ENCODE data around the gene SUMO4.

SUMO4 gene

DNA sequence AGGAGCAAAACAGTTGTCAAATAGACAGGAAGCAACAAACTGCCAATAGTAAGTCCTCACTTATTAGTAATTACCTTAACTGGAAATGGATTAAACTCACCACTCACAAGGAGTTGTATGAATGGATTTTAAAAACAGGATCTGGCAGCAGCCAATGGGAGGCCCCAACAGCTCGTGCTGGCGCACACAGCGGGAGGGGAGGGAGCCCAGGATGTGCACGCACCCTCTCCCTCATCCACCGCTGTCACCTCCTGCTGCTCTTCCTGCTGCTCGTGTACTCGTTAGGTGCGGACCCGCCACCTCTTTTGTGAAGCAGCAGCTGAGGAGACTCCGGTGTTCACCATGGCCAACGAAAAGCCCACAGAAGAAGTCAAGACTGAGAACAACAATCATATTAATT is at the start of gene SUMO4:
Gene SUMO4 (plus strand): TSS at position 213 of the 400 bp plus-strand sequence. CDS start 130 bp downstream, at position 343.
- no peak for DNase-seq (ENCODE audit: low spot score)

DNA sequence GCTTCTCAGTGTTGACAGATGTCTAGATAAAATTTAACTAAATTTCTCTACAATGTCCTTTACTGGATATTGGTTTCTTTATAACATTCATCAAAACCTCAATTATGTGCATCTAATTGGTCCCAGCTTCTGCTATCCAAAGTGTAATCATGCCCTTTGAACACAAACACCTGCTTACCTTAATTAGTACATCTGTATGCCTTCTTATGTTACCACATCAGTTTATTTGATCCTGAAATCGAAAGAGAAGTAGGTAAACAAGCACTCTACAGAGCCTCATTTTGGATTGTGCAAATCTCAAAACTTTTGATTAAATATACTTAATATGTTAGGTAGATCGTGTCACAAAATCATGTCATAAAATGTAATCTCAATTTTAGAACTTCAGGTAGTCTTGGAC is 46.1 kb upstream of the SUMO4 start:
- DNase-seq (ENCODE audit: low spot score), result no peak

DNA sequence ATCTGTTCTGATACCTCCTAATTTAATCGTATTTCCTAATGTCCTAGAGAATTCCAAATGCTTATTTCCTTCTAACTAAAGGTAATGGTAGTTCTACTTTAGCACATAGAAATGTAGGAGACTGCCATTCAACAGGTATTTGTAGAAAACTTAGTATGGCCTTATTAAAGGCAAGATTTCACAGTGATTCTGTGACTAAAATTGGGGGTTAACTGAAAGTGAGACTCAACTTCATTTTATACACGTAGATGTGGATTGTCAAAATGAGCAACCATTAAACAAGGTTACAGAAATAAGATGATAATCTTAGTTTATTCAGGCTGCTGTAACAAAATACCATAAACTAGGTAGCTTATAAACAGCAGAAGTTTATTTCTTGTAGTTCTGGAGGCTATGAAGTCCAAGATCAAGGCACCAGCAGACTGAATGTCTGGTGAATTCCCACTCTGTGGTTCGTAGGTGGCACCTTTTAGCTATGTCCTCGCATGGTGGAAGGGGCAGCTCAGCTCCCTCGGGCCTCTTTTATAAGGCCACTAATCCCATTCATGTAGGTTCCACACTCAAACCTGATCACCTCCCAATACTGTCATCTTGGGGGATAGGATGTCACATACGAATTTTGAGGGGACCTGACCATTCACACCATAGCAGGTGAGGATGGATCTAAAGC is 43.8 kb upstream of the SUMO4 start:
- DNase-seq (ENCODE audit: low spot score), result no peak

DNA sequence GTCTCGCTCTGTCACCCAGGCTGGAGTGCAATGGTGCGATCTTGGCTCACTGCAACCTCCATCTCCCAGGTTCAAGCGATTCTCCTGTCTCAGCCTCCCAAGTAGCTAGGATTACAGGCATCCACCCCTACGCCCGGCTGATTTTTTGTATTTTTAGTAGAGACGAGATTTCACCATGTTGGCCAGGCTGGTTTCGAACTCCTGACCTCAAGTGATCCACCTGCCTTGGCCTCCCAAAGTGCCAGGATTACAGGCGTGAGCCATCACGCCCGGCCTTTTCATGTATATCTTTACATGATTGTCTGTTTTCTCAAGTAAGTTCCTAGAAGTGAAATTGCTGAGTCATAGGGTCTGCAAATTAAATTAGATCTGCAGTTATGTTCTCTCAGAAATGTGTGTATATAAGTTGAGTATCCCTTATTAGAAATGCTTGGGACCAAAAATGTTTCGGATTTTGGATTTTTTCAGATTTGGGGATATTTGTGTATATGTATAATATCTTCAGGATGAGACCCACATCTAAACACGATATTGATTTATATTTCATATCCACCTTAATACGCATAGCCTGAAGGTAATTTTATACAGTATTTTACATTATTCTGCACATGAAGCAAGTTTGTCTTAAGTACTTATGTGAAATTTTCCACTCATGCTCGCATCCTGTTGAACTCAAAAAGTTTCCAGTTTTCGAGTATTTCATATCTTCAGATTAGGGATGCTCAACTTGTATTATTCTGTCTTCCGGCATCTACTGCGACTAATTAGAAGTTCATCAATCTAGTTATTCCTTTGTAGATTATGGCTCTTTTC is 42.1 kb upstream of the SUMO4 start:
- no peak for DNase-seq (ENCODE audit: low spot score)

DNA sequence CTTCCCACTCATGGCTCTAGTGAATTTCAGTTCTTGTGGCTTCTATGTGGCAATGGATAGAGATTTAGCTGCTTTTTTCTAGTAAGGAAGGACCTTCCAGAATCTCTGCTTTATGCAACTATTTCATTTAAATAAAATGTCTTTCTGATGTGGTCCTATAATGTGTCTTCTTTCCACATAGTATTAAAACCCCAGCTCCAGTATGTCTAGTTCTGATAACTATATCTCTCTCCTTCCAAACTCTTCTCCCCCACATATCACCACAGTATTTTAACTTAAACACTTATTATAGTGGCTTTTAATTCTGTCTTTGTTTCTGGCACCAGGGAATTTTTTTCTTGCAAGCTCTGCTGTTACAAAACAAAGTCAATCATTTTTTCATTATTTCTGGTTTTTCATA is 40.6 kb upstream of the SUMO4 start:
- DNase-seq (ENCODE audit: low spot score), result no peak

DNA sequence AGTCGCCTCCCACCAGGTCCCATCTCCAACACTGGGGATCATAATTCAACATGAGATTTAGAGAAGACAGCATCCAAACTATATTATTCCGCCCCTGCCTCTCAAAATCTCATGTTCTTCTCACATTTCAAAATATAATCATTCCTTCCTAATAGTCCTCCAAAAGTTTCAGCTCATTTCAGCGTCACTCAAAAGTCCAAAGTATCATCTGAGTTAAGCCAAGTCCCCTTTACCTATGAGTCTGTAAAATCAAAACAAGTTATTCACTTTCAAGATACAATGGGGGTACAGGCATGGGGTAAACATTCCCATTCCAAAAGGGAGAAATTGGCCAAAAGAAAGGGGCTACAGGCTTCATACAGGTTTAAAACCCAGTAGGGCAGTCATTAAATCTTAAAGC is 39.5 kb upstream of the SUMO4 start:
- no peak for DNase-seq (ENCODE audit: low spot score)

DNA sequence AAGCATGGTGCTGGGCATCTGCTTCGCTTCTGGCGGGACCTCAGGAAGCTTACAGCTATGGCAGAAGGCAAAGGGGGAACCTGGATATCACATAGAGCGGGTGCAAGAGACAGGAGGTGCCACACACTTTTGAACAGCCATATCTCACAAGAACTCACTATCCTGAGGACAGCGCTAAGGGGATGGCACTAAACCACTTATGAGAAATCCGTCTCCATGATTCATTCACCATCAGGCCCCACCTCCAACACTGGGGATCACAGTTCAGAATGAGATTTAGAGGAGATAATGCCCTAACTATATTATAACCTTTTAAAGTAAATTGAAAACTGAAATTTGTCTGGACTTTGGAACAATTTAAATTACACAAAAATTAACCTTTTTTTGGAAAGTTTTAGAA is 37.8 kb upstream of the SUMO4 start:
- no peak for DNase-seq (ENCODE audit: low spot score)

DNA sequence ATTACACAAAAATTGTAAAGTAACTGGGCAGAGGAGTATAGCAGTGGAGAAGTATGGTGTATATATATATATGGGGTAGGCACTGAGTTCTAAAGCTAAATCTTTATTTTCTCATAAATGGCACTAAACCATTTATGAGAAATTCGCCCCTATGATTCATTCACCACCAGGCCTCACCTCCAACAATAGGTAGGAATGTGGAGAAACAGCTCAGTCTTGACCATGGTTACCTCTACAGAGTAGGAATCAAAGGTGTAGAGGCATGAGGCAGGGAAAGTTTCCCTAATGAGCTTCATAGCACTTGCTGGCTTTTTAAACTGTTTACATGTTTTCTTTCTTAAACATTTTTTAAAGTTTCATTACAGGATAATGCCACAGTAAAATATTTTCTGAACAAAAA is 36.9 kb upstream of the SUMO4 start:
- no peak for DNase-seq (ENCODE audit: low spot score)

DNA sequence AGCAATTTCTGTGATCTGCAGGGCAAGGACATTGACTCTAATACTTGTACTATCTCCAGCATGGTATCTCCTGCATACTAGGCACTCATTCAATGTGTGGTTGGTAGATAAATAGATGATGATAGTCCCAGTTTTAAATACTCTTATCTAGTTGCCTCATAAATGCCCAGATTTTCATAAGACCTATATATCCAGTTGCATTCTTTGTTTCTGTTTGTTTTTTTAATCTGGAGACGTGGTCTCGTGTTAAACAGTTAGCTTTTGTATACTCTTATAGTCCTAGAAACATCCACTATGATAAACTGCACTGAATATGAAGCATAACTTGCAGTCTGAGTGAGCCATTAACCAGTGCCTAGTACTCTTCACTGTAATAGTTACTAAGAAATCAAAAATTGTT is 35.5 kb upstream of the SUMO4 start:
- DNase-seq (ENCODE audit: low spot score), result no peak

DNA sequence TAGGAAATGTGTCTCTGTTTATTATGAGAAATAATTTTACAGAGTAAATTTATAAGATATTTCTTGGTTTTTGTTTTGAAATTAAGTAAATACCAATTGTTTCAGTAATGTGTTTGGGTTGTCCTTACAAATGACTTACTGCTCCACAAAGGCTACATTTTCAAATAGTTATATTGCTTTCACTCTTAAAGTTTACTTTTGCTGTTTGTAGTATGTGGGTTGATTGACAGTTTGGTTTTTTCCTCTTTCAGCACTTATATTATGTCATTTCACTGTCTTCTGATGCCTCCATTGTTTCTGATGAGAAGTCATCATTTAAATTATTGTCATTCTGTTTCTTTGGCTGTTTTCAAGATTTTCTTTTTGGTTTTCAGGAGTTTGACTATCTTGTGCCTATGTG is 34.9 kb upstream of the SUMO4 start:
- DNase-seq (ENCODE audit: low spot score), result no peak

DNA sequence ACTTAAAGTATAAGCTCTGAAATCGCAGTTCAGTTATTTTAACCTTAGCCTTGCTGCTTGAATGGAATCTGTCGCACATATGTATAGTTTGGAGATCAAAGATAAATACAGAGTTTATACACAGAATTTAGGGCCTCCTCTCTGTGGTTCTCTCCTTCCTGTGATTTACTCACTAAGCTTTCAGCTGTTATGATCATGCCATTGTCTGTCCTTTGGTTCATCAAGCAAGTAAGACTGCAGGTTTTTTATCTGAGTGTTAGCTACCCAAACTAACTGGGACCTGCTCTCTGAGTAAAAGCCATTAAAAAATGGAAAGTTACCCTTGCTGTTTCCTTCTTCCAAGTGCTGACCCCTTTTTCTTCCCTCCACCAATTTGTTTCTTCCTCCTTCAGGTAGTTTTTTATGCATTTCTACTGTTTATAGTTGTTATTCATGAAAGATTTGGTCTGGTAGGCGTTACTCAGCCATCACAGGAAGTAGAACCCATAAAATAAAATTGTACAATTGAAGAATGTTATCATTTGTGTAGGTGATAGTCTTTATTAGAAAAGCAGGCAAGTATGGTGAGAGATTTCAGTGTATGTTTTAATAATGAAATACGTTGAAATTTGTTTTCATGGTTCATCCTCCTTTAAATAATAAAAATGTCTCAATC is 33.7 kb upstream of the SUMO4 start:
- no peak for DNase-seq (ENCODE audit: low spot score)

DNA sequence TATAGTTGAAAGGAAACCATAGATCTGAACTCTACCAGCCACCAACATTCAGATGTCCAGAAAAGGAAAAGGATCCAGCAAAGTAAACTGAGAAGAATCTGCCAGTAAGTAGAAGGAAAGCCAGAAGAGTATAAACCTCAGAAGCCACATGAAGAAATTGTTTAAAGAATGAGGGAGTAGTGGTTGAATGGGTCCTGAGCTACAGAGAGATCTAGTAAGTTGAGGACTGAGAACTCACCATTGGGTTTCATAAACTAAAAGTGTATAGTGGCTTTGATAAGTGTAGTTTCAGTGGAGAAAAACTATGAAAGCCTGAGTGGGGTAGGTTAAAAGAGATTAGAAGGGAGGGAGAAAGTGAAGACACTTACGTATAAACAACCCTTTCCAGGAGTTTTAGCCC is 32.0 kb upstream of the SUMO4 start:
- no peak for DNase-seq (ENCODE audit: low spot score)

DNA sequence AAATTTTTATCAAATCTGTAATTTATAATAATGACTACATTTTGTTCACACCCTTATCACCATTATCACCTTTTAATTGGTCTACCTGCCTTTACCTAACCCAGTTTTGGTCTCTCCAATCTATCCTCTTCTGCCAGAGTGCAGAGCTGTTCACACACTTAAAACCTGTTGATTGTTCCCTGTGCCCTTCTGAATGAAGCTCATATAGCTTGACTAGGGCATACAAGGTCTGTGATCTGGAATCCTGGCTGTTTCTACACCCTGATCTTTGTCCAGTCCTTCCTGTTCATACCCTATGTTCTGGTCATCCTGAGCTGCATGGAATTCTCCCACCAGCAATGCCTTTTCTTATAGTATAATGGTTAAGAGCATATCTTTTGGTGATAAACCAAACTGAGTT is 28.9 kb upstream of the SUMO4 start:
- DNase-seq (ENCODE audit: low spot score), result no peak

DNA sequence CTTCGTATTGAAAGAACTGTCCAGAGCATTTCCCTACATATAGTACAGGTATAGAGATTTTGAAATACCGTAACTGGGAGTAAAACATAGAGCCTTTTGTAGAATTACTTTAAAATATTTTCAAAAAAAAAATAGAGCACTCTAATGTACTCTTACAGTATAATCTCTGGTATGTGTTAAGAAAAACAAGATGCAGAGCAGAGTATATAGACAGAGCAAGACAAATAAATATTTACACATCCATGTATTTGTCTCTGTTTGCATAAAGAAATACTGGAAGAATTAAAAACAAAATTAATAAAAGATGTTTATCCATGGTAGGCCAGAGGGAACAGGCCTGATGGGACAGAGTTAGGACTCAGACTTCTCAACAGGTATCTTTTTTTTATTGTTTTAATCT is 28.0 kb upstream of the SUMO4 start:
- DNase-seq (ENCODE audit: low spot score), result no peak

DNA sequence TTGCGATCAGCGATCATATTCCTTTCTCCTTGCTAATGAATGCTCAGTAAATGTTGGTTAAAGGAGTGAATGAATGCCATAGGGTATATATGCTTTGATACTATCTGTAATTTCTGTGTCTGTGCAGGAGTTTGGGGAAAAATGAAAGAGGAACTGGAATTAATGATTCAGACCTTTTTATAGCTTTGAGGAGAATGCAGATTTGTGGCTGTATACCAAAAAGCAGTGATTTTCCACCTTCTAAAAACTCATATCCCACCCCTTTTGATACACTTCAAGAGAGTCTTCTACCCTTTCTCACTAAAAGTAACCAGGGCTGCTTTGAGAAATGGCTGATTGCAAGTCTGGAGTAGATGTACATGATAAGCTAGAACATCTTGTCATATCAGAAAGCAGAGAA is 26.6 kb upstream of the SUMO4 start:
- DNase-seq (ENCODE audit: low spot score), result no peak

DNA sequence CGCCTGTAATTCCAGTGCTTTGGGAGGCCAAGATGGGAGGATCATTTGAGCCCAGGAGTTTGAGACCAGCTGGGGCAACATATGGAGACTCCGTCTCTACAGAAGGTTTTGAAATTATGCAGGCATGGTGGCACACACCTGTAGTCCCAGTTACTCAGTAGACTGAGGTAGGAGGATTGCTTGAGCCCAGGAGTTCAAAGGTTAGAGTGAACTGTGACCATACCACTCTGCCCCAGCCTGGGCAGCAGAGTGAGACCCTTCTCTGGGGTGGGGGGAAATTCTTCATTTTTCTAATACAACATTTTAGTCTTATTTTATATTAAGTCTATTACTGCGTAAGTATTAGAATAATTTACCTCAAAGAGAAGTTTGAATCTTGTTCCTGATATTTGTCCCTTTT is 20.1 kb upstream of the SUMO4 start:
- DNase-seq (ENCODE audit: low spot score), result no peak

DNA sequence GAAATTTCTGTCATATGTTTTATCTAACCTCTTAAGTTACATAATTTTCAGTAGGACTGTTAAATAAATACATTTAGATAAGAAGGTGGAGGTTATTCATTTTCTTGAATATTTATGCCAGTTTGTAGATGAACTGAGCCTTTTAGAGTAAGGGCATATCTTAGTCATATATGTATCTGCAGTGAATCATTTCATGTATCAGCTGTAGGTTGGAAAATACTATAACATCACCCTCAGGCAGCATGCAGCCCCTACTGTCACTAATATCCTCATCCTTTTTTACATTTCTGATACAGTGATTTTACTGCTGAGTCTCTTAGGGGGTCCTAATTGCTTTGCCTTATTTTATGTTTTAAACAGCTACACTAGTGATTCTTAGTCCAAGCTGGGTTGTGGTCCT is 19.5 kb upstream of the SUMO4 start:
- no peak for DNase-seq (ENCODE audit: low spot score)

DNA sequence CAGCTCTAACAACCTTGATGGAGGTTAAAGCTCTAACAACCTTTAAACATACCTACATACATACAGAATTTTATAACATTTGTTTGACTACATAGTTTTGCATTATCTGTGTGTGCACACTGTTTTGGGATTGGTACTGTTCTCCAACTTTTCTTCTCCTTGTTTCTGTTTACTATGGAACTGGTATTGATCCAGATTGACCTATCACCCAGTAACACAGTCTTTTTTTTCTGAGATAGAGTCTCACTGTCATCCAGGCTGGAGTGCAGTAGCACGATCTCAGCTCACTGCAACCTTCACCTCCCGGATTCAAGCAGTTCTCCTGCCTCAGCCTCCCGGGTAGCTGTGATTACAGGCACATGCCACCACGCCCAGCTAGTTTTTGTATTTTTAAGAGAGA is 16.7 kb upstream of the SUMO4 start:
- DNase-seq (ENCODE audit: low spot score), result no peak

DNA sequence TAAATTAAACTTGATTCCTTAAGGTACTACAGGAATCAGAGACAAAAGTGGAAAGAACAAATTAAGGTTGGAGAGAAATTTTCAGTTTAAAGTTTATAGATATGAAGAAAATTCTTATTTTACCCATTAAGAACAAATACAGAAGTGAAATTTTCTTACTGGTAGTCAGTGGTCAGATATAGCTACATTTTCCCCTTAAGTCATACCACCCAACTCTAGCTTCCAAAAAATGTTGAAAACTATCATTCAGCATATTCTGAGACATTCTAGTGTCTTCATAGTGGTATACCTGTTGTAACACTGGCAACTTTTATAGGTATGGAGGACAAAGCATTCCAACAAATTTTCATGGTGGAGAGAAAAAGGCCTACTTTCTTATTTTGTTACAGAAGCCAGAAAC is 15.6 kb upstream of the SUMO4 start:
- no peak for DNase-seq (ENCODE audit: low spot score)

DNA sequence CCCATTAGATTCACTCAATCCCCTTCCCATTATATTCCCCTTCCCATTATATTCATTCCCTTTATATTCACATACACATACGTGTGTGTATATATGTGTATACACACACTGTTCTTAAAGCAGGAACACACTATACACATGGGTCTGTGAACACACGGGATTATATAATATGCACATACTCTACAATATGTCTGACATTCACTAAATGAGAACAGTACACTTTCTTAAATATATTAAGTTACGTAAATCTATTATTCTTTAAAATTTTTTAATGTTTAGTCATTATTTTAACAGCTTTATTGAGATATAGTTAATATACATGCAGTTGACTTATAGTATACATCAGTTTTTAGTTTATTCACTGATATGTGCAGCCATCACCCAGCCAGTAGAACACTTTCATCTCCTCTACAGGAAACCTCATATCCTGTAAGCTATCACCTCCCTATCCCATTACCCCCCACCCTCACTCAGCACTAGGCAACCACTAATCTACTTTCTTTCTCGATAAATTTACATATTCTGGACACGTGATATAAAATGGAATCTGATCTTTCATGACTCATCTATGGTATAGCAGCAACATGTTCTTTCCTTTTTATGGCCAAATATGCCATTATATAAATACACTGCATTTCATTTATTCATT is 13.9 kb upstream of the SUMO4 start:
- no peak for DNase-seq (ENCODE audit: low spot score)

DNA sequence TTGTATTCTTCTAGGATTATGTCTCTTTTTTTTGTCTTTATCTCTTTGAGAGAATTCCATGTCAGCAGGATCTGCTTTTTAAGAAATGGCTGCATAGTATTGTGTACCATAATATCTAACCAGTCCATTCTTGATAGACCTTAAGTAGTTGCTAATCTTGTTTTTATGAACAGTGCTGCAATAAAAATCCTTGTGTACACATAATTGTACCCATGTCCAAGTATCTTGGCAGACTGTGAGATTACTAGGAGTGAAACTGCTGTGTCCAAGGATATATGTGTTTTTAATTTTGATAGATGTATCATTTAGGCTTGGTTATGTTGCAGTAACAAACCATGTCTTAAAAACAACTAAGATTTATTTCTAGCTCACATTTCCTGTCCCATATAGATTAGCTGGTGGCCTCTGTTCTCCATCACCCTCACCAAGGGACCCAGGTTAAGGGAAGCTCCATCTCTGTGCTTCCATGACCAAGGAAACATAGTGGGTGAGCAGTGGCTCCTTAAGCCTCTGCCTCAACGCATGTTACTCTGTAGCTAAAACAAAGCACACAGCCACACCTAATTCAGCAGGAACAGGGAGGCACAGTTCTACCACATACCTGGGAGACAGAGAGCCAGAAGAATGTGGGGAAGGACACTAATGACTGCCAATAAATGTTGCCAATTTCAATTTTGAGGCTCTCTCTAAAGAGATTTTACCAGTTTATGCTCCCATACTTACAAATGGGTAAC is 12.1 kb upstream of the SUMO4 start:
- no peak for DNase-seq (ENCODE audit: low spot score)

Measured in kidney capillary endothelial cell (primary cell).